A172 (cell line): ENCODE results near the gene FLG2. TPM values are rescaled to one million over a fixed set of nuclear protein-coding genes. Genes with fewer than 3 reads are reported as not detected.

Experiments
- DNase-seq: peaks from one replicate; pipeline ENCODE4 v3.0.0-alpha.2; 2015; ENCODE audit warnings: low spot score
- total RNA-seq: library from RNA; depleted of rRNA; stranded (reverse); fragments of >200 nt; shearing (Covaris generic); gene quantifications from 2 replicates; pipeline ENCODE4 v1.2.3, GENCODE V29; 2014; rRNA removed

Gene FLG2
- total RNA-seq = not detected in 2 replicates

DNA sequence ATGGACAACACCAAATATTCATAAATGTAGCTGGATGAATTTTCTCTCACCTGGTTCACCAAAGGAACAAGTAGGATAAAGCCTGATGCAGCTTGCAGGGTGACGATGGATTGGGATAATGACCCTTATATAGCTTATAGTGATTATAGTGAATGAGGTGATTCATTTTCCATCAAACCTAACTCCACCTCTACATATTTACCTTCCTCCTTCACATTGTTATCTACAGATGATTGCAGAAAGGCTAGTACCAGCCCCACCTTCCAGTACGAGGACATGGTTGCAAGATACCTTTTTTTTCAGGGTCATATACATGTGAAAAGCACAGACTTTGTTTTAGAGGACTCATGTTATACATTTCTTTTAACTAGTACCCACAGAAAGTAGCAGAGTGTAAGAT is at the start of gene FLG2:
Gene FLG2 (minus strand): TSS at position 101 of the 400 bp plus-strand sequence. CDS start 1,122 bp downstream, outside the sequence.
- DNase-seq = no peak

DNA sequence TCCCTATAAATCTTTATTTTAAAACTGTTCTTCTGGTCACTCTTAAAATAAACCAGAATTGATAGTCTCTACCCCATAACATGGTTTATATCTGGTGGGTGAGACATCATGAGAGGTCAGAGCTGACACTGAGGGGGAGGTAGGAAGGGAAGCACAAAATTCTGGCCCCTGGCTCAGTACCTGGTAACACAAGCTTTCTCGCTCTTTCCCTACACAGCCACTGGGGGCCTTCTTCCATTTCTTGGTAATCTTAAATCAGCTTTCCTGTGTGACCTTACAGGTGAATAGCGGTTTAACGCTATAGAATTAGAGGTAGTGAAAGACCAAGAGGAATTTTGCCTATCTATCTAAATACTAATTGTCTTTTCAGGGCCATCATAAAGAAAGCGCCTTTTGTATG is 48.9 kb upstream of the FLG2 start:
- DNase-seq = no peak

DNA sequence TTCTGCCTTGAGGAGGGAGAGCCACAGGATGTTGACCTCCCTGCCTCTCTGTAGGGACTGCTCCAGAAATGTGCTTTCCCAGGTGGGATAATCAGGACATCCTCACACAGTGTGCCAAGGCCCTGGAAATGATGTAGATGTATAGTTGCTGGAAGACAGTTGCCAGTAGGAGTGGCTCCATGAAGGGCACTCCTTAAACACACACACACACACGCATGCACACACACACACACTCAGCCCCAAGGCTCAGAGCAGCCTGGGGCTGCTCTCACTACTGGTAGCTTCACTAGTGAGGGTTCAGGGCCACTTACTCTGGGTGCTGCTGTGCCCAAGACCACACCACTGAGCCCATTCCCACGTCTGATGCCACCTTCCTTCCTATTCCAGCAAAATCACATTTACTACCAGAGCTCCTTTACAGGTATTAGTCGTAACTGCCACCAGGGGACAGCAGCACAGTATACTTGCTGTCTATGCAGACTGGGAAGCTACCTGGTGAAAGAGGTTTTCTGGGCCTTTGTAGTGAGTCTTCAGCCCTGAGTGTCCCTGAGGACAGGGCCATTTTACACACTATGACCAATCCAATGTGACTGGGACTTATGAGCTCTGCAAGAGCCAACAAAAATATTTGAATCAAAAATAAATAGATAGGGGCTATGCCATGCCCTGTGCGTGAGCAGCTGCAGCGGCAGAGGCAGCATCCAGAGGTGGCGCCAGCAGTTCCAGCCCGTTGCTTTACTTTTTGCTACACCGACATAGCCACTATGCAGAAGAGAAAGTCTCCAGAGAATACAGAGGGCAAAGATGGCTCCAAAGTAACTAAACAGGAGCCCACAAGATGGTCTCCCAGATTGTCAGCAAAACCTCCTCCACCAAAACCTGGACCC is 39.2 kb upstream of the FLG2 start:
- peak; percentile 46 for DNase-seq

DNA sequence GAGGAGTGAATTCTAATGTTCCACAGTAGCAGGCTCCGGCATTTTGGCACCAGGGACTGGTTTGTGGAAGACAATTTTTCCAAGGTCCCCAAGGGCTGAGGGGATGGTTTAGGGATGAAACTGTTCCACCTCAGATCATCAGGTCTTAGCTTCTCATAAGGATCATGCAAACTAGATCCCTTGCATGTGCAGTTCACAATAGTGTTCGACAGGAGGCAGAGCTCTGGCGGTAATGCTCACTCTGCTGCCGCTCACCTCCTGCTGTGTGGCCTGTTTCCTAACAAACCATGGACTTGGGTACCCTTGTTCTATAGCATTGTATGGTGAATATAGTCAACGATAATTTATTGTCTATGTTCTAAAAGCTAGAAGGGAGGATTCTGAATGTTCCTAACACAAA is 37.7 kb upstream of the FLG2 start:
- peak; percentile 22 for DNase-seq

DNA sequence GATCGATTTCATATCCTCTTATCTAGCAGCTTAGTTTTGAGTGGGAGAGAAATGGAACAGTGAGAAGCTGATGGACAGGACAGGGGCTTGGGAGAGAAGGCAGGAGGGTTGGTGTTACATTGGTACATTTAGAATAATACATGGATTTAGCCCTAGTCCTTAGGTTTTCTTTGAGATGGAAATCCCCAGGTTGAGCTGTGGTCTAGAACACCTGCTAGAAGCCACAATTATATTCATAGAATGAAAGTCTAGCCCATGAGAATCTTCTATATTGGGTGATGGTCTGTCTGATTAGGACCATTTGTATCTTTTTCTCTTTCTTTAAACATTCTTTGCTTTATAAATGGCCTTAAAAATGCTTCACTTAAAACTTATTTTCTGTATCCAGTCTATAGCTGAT is 34.3 kb upstream of the FLG2 start:
- DNase-seq = no peak

DNA sequence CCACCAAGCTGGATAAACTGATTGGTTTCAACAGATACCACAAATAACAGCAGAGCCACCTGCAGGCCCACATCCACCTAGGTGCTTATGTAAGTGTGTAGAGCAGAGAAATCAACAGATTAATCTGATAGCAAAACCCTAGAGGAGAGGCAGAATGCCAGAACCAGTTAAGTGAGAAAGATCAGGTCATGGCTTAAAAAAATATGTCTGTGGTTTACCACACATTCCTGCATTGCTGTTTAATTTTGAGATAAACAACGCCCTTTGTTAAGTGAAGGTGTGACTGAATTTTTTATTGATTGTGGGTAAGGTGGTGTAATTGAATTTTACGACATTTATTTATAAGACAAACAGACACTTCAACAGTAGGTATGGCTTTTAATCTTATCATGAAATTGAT is 33.1 kb upstream of the FLG2 start:
- peak; percentile 30 for DNase-seq

DNA sequence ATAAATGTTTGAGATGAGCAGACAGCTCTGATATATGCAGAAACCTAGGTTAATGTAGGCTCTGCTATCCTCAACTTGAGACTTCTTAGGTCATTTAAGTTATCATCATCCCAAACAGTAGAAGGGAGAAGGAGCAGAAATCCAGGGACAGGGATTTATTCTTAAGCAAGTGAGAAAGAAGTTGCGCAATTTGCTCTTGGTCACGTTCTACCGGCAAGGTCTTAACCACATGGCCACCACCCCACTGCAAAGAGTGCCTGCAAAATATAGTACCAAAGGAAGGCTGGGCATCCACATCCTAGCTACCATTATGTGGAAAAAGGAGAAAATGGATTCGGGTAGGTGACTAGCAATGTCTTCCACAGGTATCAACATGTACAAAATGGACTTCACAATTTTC is 29.1 kb upstream of the FLG2 start:
- no peak for DNase-seq

DNA sequence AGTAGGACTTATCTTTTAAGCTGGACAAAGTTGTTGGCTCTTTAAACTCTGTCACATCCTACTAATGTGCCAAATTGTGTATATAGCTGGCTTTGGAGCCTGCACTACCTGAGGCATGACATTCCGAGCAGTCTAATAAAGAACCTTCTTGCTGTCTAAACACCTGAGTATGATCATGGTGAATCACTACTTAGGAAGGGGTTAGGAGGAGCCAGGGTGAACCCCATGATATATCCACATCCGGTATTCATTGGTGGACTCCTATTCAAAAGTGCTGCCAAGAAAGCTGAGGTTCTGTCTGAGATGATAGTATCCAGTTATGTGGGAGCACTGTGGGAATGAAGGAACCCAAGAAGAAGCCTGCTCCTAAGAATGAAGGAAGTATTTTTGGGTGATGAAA is 27.1 kb upstream of the FLG2 start:
- DNase-seq = no peak

DNA sequence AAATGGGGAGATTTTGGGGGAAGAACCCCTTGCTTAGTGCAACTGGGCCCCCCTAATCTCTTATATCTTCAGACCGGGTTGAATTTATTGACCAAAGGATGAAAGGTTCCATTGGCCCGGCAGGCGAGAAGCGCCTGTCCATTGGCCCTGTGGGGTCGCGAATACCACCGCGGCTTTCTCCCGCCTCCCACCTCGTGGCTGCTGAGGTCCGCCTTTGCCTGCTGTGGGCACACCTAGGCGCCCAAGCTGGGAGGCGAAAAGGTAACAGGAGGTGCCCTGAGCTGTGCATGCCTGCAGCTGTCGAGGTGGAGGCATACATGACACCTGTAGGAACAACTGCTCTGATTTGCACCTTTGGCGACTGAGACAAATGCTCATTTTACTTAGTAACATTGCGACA is 21.1 kb upstream of the FLG2 start:
- DNase-seq = no peak

DNA sequence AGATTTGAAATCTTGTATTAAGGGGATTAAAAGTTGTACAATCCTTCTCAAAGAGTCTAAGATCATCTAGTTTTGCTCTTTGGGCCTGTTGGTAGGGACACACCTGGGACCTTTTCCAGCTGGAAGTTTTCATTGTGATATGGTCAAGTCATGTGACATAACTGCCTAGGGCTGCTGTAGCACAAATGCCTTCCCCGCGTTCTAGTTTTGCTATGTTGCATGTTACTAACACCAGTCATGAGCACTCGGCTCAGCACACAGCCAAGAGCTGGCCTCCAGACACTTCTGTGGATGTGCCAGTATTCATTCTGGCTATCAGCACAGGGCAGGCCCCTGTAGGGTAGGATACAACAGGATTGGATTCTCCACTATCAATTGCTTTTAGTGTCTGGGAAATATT is 14.6 kb upstream of the FLG2 start:
- no peak for DNase-seq

DNA sequence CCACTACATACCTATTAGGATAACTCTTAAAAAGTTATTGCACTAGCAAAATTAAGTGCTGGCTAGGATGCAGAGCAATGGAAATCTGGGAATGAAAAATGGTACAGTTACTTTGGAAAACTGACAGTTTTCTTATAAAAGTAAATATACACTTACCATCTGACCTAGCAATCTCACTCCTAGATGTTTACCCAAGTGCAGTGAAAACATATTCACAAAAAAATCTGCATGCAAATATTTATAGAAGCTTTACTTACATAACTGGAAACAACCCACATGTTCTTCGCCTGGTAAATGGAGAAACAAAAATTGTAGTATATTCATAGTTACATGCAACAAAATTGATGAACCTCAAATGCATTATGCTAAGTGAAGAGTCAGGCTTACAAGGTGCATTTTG is 12.9 kb upstream of the FLG2 start:
- no peak for DNase-seq

DNA sequence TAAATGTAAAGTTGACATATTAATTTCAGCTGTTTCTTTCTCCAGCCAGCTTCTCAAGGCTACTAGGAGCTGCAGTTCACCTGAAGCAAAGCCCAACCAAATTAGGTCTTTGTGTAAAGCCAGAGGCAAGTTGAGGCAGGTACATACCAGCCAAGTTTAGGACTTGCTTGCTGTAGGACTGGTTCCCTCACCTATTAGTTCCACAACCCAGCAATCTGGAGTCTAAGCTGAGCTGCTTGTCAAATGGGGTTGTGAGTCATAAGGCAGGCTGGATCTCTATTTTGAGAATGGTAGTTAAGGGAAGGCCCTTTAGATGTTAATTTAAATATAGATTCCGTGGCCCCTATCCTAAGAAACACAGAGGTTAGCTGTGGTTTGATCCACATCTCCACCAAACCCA is 7.6 kb upstream of the FLG2 start:
- DNase-seq = no peak

DNA sequence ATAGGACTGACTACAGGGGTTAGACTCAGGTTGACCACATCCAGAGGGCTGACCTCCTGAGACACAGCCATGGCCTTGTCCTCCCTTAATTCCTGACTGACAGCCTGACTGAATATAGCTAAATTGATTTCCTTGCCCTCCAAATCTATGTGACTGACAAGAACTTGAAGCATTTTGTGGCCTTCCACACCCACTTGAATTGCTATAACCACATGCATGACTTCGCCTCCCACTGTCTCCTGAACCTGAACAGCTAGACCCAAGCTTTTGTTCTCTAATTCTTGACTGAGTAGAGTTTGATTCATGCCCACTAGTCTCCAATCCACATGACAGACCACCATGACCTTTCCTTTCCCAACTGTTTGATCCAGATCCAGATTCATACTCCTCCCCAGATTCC is 3.1 kb downstream of the FLG2 start:
- no peak for DNase-seq

DNA sequence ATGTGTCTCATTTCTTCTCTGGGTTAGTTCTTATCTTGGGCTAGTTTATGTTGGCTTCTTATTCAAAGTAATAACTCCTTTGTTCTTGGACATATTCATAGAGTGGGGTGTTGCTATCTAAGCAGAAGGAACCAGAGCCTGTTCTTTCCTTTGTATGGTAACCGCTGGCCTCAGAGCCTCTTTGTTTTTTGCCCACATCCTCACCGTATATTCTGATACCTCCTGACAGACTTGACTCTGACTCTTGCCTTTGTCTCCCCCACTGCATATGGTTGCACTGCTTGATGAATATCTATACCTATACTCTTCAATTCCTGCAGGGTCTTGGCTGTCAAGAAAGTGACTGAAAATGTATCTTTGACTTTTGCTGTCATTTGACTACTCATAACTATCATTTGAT is 10.2 kb downstream of the FLG2 start:
- DNase-seq = no peak

DNA sequence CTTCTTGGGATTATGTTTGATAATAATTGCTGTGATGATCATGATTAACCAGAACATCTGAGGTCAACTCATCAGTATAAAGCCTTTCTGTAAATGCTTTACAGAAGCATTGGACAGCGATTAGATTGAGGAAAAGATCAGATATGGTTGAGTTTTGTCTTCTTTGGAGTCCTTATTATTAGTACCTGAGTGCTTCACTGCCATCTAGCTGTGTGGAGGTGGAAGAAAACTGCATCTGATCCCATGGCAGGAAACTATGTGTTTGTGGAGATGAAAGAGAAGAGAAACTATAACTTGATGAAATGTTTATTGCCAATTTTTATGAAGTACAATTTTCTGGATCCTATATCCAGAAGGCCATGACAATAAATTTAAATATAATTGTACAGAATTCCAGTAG is 11.4 kb downstream of the FLG2 start:
- peak; percentile 22 for DNase-seq

DNA sequence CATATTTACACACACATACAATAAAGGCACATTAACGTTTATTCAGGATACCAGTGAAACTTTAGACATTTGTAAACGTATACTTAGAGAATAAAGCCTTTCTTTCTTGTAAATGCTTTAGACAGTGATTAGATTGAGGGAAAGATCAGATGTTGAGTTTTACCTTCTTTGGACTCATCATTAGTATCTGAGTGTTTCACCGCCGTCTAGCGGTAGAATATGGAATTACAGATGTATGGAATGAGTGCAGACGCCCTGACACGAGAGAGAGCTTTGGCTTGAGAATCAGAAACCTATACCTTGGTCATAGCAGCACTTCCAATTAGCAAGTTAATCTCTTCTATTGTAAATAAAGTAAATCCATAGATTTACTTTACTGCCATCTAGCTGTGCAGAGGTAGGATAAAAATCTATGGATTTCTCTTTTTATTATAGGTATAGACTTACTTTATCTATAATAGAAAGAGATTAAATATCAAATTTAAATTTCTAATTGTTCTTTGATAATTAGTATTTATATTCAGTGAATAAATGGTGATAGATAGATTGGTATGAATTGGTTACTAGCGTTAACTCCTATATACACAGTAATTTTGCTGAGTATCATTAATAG is 12.6 kb downstream of the FLG2 start:
- peak; percentile 62 for DNase-seq

DNA sequence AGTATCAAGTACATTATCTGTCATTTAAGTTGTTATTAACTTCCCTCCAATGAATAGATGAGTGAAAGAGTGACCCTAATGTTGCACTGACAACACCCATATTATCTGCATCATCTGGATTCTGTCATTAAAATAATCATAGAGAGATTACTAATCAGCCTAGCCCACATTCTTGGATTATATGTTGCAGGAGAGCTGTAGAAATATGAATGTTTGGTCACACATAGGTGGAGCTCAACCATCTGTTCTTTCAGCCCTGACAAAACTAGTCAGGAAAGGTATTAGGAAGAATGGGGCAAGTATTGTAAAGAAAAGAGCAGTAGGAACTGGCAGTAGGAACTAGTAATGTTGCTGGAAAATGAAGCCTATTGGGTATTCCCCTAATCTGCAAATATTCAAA is 15.4 kb downstream of the FLG2 start:
- no peak for DNase-seq

DNA sequence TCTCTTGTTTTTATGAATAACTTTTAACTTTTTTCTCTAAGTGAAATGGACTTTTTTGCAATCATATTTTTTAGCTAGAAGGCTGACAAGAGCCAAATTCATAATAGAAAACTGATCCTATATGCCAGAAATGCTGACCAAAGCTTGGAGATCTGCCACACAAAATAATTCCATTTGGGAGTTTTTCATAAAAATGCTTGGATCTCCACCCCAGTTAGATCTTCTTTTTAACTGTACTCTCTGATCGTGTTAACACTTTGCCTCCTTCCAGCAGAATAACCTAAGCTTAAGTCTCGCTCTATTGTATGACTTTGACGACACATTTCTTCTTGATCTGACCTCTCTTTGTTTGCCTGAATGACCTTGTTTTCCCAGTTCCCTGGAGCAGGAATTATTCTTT is 16.8 kb downstream of the FLG2 start:
- DNase-seq = no peak

DNA sequence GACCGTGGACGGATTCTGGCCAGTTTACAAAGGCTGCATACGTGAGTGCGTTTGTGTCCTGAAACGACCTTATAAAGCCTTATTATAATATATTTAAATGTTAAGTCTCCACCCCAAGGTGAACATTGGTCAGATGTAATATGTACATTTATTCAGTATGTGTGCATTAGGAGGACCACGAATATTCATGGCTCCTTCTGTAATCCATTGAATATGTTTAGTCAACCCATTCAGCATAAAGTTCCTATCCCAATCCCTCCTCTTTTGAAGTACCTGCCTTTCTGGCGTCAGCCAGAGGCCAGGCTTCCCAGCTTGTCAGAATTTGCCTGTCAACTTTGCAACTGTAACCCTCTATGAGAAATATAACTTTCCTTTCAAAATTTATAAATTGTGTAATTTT is 24.4 kb downstream of the FLG2 start:
- DNase-seq = no peak

DNA sequence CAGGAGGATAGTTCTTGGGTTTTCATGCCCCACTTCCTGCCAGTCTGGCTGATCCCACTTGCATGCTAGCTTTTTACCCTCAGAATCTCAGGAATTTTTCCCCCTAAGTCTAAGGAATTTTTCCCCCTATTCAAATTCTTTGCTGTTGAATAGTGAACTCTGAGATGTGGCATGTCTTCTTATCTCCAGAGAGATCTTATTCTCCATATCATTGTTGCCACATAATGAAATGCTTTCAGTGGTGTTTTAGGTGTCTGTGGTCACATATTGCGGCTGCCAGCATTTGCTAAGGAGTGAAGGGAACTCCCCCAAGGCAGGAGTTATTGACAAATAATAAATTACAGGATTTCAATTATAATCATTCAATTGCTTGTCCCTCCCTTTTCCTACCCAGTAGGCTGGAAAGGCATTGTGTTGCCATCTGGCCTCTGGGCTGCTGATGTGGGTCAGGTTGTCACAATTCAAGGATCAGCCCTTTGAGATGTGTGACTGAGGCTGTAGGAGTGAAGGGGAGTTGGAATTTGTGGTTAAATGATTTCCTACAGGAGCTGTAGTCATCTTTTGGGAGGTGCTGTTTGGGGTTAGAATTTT is 30.9 kb downstream of the FLG2 start:
- no peak for DNase-seq

DNA sequence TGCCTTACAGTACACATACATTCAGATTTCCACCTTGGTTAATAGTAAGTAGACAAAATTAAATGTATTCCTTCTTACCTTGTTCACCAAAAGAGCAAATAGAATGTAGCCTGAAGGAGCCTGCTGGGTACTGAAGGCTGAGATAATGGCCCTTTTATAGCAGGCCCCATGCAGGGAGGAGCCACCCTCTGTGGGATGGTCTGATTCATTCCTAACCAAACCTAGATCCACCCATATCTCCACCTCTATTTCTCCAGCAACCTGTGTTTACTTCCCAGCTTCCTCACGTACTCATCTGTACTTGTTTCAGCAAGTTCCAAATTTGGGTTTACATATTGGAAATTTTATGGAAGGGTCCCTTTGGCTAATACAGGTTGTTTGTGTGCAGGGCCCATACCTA is 34.7 kb downstream of the FLG2 start, which contains the start of gene FLG:
Gene FLG (minus strand): TSS at position 129 of the 400 bp plus-strand sequence. CDS start 9,783 bp downstream, outside the sequence.
- no peak for DNase-seq

DNA sequence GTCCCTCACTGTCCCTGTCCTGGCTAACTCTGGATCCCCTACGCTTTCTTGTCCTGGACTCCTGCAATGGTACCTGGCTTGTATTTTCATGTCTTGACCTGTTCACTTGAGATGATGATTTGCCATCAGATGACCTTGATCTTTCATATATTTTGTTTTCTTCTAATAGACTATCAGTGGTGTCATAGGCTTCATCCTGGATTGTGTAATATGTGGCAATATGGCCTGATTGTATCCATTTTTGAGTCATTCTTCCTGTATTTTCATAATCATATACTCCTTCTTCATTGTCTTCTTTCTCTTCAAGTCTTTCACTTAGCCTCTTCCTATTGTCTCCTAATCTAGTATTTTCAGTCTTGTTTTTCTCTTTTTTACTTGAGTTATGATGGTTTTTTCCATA is 45.8 kb downstream of the FLG2 start:
- DNase-seq = no peak

DNA sequence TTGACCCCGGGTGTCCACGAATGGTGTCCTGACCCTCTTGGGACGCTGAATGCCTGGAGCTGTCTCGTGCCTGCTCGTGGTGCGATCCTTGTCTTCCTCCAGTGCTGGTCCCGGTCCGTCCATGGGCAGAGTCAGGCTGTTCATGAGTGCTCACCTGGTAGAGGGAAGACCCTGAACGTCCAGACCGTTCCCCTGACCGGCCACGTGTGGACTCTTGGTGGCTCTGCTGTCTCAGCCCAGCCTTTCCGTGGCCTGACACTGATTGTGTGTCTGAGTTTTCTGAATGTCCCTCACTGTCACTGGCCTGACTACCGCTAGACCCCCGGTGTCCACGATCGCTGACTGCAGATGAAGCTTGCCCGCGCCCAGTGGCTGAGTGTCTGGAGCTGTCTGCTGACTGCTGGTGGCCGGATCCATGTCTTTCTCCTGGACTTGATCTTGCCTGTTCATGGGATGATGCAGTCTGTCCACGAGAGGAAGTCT is 46.4 kb downstream of the FLG2 start:
- DNase-seq = no peak
